Testis (tissue), 2 donors: Measurements from ENCODE around the gene PCK1.

Experiments used
- CTCF ChIP-seq, 3 experiments: fragments of 450-650 bp in 2 of 3; fragments of 200-600 bp in 1 of 3; sonication (generic) in 1 of 3; IDR thresholded peaks; one replicate each; pipeline ENCODE4 v1.5.1; 2016 to 2019; ENCODE audit warnings: antibody characterized with exemption in 3 of 3, mild to moderate bottlenecking in 2 of 3, moderate library complexity in 1 of 3
- POLR2A ChIP-seq: fragments of 450-650 bp; IDR thresholded peaks from one replicate; pipeline ENCODE4 v1.6.1; 2017; ENCODE audit warnings: antibody characterized with exemption, mild to moderate bottlenecking, moderate library complexity

GRCh38 chr20:57517904-57518303 lies 43.0 kb upstream of the PCK1 start:
- TF ChIP-seq CTCF (IDR thresholded peaks at IDR 0.05) (no peak), POLR2A (no peak)
